ENCODE measurements around the gene RNASEH2A.

RNASEH2A gene

GRCh38 chr19:12783291-12783848 is 23.0 kb upstream of the RNASEH2A start:
- DNase-seq = no peak

DNA sequence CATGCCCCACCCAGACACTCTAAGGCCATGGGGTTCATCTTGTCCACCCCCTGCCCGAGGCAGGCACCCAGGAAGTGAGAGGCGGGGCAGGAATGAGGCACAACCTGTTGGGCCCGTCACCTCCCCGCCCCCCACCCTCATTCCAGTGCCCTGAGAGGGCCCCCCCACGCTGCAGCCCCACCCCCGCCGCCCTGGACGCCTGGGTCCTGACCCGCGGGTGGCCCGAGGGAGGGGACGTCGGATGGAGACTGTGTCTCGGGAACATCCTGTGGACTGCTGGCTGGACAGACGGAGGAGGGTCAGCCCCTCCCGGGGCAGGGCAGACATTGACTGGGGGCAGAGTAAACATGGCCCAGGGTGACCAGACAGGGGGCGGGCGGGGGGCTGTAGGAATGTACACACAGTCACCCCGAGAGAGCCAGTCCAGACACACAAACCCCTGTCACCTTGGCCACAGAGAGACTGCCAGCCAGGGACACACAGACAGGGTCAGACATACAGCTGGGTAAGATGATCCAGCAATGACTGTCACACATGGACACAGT is 22.5 kb upstream of the RNASEH2A start:
- DNase-seq = no peak

DNA sequence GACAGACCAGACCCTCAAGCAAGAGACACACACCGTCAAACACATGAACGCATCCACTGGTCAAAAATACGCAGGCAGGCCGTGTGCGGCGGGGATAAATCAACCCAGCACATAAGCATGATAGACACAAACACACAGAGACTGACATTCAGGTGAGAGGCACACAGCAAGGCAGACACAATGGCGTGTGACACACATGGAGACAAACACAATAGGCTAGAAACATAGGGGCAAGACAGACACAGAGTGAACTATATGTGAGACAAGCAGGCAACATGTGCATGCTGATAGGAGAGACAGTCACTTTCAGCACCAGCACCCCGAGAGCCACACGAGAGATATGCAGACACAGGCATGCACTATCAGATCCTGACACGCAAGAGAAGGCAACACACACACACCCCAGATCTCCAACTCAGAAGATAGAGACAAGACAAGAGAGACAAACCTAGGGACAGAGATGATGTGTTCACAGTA is 22.0 kb upstream of the RNASEH2A start:
- DNase-seq = no peak

DNA sequence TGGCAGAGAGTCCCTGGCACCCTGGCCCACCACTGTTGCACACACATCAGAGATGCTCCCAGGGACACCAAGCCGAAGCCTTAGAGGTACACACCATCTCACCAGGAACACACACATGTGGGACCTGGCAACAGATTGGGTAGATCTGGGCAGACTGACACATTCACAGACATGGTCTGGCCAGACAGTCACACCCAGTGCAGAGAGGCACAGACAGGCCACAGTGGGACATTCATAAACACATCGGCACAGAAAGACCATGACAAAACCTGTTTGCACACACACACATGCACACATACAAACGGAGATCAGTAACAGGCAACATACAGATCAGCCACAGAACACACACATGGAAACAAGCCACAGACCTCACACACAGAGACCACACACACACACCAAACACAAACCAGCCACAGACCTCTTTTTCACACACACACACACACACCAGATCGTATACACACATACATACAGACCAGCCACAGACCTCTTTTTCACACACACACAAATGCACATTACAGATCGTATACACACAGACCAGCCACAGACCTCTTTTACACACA is 21.4 kb upstream of the RNASEH2A start:
- DNase-seq = no peak

GRCh38 chr19:12785431-12786031 is 20.9 kb upstream of the RNASEH2A start:
- peak; percentile 56 to 59 for DNase-seq

GRCh38 chr19:12786141-12786870 is 20.1 kb upstream of the RNASEH2A start:
- DNase-seq = peak; percentile 66 to 69

DNA sequence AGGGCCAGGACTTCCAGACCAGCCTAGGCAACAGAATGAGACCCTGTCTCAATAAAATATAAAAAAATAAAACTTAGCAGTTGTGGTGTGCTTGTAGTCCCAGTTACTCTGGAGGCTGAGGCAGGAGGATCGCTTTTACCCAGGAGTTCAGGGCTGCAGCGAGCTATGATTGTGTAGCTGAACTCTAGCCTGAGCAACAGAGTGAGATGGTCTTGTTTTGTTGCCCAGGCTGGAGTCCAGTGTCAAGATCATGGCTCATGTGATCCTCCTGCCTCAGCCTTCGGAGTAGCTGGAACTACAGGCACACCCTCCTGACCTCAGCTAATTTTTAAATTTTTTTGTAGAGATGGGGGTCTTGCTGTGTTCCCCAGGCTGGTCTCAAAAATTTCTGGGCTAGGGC is 19.4 kb upstream of the RNASEH2A start:
- no peak for DNase-seq

DNA sequence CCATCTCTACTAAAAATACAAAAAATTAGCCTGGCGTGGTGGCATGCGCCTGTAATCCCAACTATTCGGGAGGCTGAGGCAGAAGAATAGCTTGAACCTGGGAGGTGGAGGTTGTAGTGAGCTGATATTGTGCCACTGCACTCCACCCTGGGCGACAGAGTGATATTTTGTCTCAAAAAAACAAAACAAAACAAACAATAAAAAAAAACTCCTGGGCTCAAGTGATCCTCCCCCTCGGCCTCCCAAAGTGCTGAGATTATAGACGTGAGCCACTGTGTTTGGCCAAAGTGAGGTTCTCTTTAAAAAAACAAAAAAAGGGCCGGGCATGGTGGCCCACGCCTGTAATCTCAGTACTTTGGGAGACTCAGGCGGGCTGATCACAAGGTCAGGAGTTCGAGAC is 18.9 kb upstream of the RNASEH2A start:
- no peak for DNase-seq

- DNase-seq = no peak
These were observed 18.2 kb upstream of the RNASEH2A start for GRCh38 chr19:12788042-12788681.

DNA sequence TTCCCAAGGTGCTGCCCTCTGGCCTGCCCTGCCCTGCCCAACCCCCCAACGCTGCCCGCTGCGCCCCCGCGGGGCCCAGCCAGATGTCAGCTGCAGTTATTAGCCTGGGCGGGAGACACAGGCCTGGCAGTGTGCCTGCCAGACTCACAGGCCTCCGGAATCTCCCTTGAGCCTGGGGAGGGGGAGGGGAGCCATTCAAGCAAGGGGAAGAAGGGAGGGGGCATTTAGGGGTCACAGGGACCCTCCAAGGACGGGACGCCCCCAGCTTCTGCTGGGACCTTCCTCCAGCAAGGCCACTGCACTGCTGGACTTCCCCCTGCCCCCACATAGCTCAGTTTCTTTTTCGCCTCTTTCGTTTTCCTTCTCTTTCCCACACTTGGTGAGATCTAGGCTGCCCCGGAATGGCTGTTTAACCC is 17.7 kb upstream of the RNASEH2A start:
- DNase-seq = peak in 1 of 2 experiments; percentile 23

DNA sequence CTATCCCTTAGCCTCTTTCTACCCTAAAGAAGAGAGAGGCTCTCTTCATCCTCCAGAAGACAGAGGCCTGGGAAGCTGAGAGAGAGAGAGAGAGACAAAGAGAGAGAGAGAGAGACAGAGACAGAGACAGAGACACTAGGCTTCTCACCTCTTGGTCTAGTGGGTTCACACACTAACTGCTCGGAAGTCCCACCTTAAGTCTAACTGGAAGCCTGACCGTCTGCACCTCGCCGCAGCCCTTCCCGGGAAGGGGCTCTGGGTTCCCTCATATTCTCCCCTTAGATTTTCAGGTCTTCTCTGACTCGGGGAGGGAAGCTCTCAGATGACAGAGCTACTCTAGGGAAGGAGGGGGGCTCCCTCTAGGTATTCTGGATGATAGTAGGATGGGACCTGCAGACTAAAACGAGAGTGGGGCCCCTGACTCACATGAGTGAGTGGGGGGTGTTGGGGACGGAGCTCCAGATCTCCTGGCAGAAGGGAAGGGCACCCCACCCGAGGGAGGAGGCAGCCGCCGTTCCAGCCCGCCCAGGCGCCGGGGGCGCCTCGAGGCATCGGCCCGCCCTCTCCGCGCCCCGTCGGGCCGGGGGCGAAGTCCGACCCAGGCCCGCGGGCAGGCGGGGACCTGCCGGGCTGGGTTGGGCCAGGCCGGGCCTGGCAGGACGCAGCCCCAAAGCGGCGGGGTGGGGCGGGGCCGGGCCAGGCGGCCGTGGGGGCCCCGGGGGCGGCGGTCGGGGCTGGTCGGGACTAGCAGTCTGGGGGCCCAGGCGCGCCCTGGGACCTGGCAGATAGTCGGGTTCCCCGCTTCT is 17.1 kb upstream of the RNASEH2A start:
- no peak for DNase-seq

- peak; percentile 96 to 100 for DNase-seq
These were observed 16.3 kb upstream of the RNASEH2A start for GRCh38 chr19:12789904-12790619.

DNA sequence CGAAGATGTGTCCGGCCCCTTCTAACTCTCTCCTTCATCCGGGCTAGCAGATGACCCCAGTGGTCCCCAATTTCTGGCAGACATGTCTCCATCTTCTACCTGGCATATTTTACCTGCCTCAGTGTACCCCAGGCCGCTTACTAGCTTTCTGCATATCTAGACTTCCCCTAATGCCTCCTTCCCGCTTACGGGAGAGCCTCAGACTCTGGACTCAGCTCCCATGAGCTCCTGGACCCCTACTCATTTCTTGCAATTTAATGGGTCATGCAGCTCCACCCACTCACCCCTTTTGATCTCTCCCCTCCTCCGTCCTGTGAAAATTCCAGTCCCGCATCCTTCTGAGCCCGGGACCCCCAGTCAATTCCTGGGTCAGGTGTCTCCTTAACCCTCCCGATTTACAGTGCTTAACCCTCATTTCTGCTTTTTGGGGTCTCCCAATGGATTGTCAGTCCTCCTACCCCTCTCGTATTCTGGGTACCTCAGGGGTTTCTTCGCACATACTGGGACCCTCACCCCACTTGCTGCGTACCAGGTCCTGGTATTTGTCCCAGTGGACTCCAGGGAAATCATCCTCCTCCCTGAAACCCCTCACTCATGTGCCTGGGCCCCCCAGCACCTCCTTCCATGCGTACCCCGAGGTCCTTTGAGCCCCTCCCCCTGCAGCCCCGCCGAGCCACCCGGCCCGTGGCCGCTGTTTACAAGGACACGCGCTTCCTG is 15.6 kb upstream of the RNASEH2A start:
- DNase-seq = no peak

DNA sequence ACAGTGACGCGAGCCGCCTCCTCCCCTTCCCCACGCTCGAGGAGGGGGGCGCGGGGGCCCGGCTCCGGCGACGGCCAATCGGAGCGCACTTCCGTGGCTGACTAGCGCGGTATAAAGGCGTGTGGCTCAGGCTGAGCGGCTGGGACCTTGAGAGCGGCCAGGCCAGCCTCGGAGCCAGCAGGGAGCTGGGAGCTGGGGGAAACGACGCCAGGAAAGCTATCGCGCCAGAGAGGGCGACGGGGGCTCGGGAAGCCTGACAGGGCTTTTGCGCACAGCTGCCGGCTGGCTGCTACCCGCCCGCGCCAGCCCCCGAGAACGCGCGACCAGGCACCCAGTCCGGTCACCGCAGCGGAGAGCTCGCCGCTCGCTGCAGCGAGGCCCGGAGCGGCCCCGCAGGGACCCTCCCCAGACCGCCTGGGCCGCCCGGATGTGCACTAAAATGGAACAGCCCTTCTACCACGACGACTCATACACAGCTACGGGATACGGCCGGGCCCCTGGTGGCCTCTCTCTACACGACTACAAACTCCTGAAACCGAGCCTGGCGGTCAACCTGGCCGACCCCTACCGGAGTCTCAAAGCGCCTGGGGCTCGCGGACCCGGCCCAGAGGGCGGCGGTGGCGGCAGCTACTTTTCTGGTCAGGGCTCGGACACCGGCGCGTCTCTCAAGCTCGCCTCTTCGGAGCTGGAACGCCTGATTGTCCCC is 14.9 kb upstream of the RNASEH2A start, which contains the start of gene JUNB:
Gene JUNB (plus strand): TSS at position 142 of the 706 bp plus-strand sequence. CDS start 286 bp downstream, at position 428.
- DNase-seq = peak; percentile 80 to 86

- DNase-seq = peak; percentile 64 to 68
These were observed 14.1 kb upstream of the RNASEH2A start for GRCh38 chr19:12792051-12792852.

- DNase-seq = no peak
These were observed 13.5 kb upstream of the RNASEH2A start for GRCh38 chr19:12792853-12793289.

DNA sequence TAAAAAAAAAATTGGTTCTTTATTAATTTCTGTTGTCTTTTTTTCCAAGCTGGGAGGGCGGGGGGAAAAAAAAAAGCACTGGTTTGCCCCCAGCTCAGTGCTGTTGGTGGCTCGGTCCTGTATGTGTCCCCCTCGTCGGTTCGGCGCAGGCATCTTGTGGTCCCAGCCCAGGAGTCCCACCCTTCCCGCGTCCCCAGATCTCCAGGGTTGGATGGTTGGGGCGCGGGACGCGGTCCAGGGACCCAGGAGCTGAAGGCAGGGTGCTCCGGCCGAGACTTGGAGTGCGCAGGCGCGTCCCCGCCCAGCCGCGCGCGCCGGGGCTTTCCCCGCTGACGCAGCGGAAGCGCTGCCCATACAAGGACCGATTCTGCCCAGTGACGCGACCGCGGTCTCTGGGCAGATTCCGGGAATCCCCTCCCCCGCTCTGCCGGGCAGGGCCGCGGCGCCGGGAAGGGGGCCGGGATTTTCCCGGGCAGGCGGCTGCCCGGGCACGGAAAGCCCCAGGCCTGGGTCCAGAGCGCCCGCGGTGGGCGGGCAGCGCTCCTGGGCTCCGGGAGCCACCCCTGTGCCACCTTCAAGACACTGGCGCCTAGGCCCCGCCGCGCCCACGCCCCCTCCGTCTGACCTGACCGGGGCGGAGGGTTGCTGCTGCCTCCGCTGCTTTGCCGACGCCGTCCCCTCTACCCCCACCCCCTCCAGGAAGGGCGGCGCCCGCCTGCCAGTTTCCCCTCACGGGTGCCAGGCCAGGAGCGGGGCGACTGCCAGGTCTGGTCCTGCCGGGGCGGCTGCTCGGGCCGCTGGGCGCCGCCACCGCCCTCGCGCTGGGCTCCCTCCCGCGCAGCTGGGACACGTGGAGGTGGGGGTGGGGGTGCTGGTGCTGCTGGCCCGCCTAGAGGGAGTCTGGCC is 12.8 kb upstream of the RNASEH2A start:
- peak; percentile 78 to 79 for DNase-seq

Data from AML-193 (cell line).